Mesenchymal stem cell (in vitro differentiated cells and primary cell): ENCODE measurements around the gene OR1F1.

ENCODE experiments used
- DNase-seq: peaks from one replicate; pipeline ENCODE4 v3.0.0-alpha.2; 2013
- H2AFZ ChIP-seq: one replicate; pipeline ENCODE4 v1.6.1; 2013; ENCODE audit warnings: low read depth, mild to moderate bottlenecking, control low read depth, inconsistent platforms, low read length, moderate library complexity
- H2AK5ac ChIP-seq: 2 replicates; pipeline ENCODE4 v1.6.1; 2013; ENCODE audit warnings: low read length, moderate library complexity, mild to moderate bottlenecking, inconsistent platforms; ENCODE audit not compliant: severe bottlenecking
- H2BK120ac ChIP-seq: one replicate; pipeline ENCODE4 v1.6.1; 2013; ENCODE audit warnings: low read depth, mild to moderate bottlenecking, inconsistent platforms, low read length, moderate library complexity
- H2BK12ac ChIP-seq, 2 experiments: one replicate each; pipeline ENCODE4 v1.6.1; 2013; ENCODE audit warnings: inconsistent platforms in 2 of 2, low read length in 2 of 2, mild to moderate bottlenecking in 2 of 2, moderate library complexity in 2 of 2, control low read depth in 1 of 2
- H2BK15ac ChIP-seq: one replicate; pipeline ENCODE4 v1.6.1; 2013; ENCODE audit warnings: mild to moderate bottlenecking, low read depth, inconsistent platforms; ENCODE audit not compliant: poor library complexity, severe bottlenecking
- H2BK5ac ChIP-seq: 2 replicates; pipeline ENCODE4 v1.6.1; 2013; ENCODE audit warnings: low read depth, mild to moderate bottlenecking, low read length, control low read depth, inconsistent platforms; ENCODE audit not compliant: poor library complexity, severe bottlenecking
- H3K14ac ChIP-seq, 2 experiments: one replicate each; pipeline ENCODE4 v1.6.1; 2013; ENCODE audit warnings: inconsistent platforms in 2 of 2, low read length in 2 of 2, control low read depth in 1 of 2, mild to moderate bottlenecking in 1 of 2, moderate library complexity in 1 of 2
- H3K18ac ChIP-seq, 2 experiments: one replicate each; pipeline ENCODE4 v1.6.1; 2013; ENCODE audit warnings: inconsistent platforms in 2 of 2, low read length in 2 of 2, control low read depth in 1 of 2, low read depth in 1 of 2, mild to moderate bottlenecking in 1 of 2
- H3K23ac ChIP-seq, 2 experiments: one replicate each; pipeline ENCODE4 v1.6.1; 2013; ENCODE audit warnings: inconsistent platforms in 2 of 2, low read length in 2 of 2, mild to moderate bottlenecking in 2 of 2, moderate library complexity in 2 of 2, control low read depth in 1 of 2
- H3K27ac ChIP-seq: 2 replicates; pipeline ENCODE4 v1.5.1; 2013; ENCODE audit warnings: mild to moderate bottlenecking, moderate library complexity, low read length, control low read depth, inconsistent platforms; ENCODE audit not compliant: poor library complexity, severe bottlenecking
- H3K27me3 ChIP-seq, 2 experiments: 2 replicates each; pipeline versions ENCODE4 v1.6.1 to v1.7.0; 2013; ENCODE audit warnings: low read length in 2 of 2, mild to moderate bottlenecking in 2 of 2, moderate library complexity in 2 of 2, control low read depth in 1 of 2, inconsistent platforms in 1 of 2; ENCODE audit not compliant: control insufficient read depth in 1 of 2, insufficient read depth in 1 of 2
- H3K36me3 ChIP-seq, 2 experiments: 2 replicates each; pipeline versions ENCODE4 v1.6.1 to v1.7.0; 2013; ENCODE audit warnings: low read length in 2 of 2, control low read depth in 1 of 2, inconsistent platforms in 1 of 2, low read depth in 1 of 2, mild to moderate bottlenecking in 1 of 2; ENCODE audit not compliant: insufficient read depth in 2 of 2, control insufficient read depth in 1 of 2
- H3K4ac ChIP-seq, 2 experiments: one replicate each; pipeline ENCODE4 v1.6.1; 2013; ENCODE audit warnings: inconsistent platforms in 2 of 2, low read length in 2 of 2, mild to moderate bottlenecking in 2 of 2, moderate library complexity in 2 of 2, control low read depth in 1 of 2, low read depth in 1 of 2
- H3K4me1 ChIP-seq: 2 replicates; pipeline ENCODE4 v1.6.1; 2013; ENCODE audit warnings: low read depth, low read length, control low read depth; ENCODE audit not compliant: control insufficient read depth, insufficient read depth
- H3K4me2 ChIP-seq: 2 replicates; pipeline ENCODE4 v1.6.1; 2013; ENCODE audit warnings: low read length, mild to moderate bottlenecking, inconsistent platforms; ENCODE audit not compliant: poor library complexity, severe bottlenecking
- H3K4me3 ChIP-seq, 2 experiments: 2 replicates each; pipeline versions ENCODE4 v1.5.1 to v1.7.0; 2013; ENCODE audit warnings: low read length in 2 of 2, mild to moderate bottlenecking in 2 of 2, control low read depth in 1 of 2, low read depth in 1 of 2; ENCODE audit not compliant: insufficient read depth in 1 of 2
- H3K79me1 ChIP-seq: replicated peaks from 2 replicates; pipeline ENCODE4 v1.6.1; 2013; ENCODE audit warnings: mild to moderate bottlenecking, control low read depth, low read length, inconsistent platforms; ENCODE audit not compliant: poor library complexity, severe bottlenecking
- H3K9ac ChIP-seq: 2 replicates; pipeline ENCODE4 v1.7.0; 2013; ENCODE audit warnings: mild to moderate bottlenecking, low read length, moderate library complexity
- H3K9me3 ChIP-seq: 2 replicates; pipeline ENCODE4 v1.7.0; 2013; ENCODE audit warnings: mild to moderate bottlenecking, low read length; ENCODE audit not compliant: control insufficient read depth
- H4K8ac ChIP-seq: one replicate; pipeline ENCODE4 v1.6.1; 2013; ENCODE audit warnings: inconsistent platforms, mild to moderate bottlenecking, low read length, moderate library complexity
- H4K91ac ChIP-seq: one replicate; pipeline ENCODE4 v1.6.1; 2013; ENCODE audit warnings: mild to moderate bottlenecking, low read length, inconsistent platforms
- WGBS: methylation state at CpG from one replicate; pipeline ENCODE4 v1.1.7; 2013; ENCODE audit warnings: mixed read lengths; 5-methylcytosine and 5-hydroxymethylcytosine counted together

Gene OR1F1

GRCh38 chr16:3145660-3146059 lies 42.3 kb upstream of the OR1F1 start:
- no peak overlapping the region for H4K91ac ChIP-seq
- peaks cover 2% of the 10 kb centered on the region for H3K79me1 ChIP-seq
- no peaks in the 10 kb centered on the region for H3K27me3 ChIP-seq
- no peaks in the 10 kb centered on the region for H3K9me3 ChIP-seq
- WGBS = 92% methylated on average over 12 of the region's 12 CpGs
- no peak overlapping the region for H2BK5ac ChIP-seq
- no peak overlapping the region for H3K9ac ChIP-seq
- H2BK12ac ChIP-seq = no peak overlapping the region
- H3K27ac ChIP-seq = no peak overlapping the region
- H4K8ac ChIP-seq = no peak overlapping the region
- H2BK15ac ChIP-seq = no peak overlapping the region
- H3K4me3 ChIP-seq = no peak overlapping the region
- peaks cover 20% of the 10 kb centered on the region for H3K4me1 ChIP-seq
- no peak overlapping the region for H2AFZ ChIP-seq
- no peak overlapping the region for H3K4me2 ChIP-seq
- H3K23ac ChIP-seq = no peak overlapping the region
- no peak for DNase-seq
- H2AK5ac ChIP-seq = no peak overlapping the region
- no peak overlapping the region for H2BK120ac ChIP-seq
- peaks cover 21 to 29% of the 10 kb centered on the region in 2 experiments for H3K36me3 ChIP-seq
- no peak overlapping the region for H3K14ac ChIP-seq
- no peak overlapping the region for H3K18ac ChIP-seq
- no peak overlapping the region for H3K4ac ChIP-seq

- Histone ChIP-seq H3K9me3 (no peaks in the 10 kb centered on the region), H3K9ac (no peak overlapping the region), H3K23ac (no peak overlapping the region), H2BK12ac (no peak overlapping the region), H3K18ac (no peak overlapping the region), H3K27ac (no peak overlapping the region), H2AK5ac (no peak overlapping the region), H3K27me3 (no peaks in the 10 kb centered on the region), H3K4me2 (no peak overlapping the region), H3K79me1 (no peaks in the 10 kb centered on the region), H3K36me3 (peaks cover 6 to 13% of the 10 kb centered on the region in 2 experiments), H2AFZ (no peak overlapping the region), H2BK120ac (no peak overlapping the region), H3K4ac (peak overlapping the region in 1 of 2 experiments; percentile 21), H3K4me3 (no peak overlapping the region), H2BK5ac (no peak overlapping the region), H2BK15ac (peak overlapping the region; percentile 61), H4K91ac (peak overlapping the region; percentile 22), H4K8ac (no peak overlapping the region), H3K14ac (no peak overlapping the region), H3K4me1 (peaks cover 26% of the 10 kb centered on the region)
- no peak for DNase-seq
- 90% methylated on average over 16 of the region's 16 CpGs for WGBS
Measured at GRCh38 chr16:3147046-3147756, 40.8 kb upstream of the OR1F1 start.

GRCh38 chr16:3147757-3148104 lies 40.3 kb upstream of the OR1F1 start:
- Histone ChIP-seq H2BK12ac (no peak overlapping the region), H4K91ac (no peak overlapping the region), H3K4me2 (no peak overlapping the region), H3K4me1 (peaks cover 30% of the 10 kb centered on the region), H3K18ac (no peak overlapping the region), H3K79me1 (no peaks in the 10 kb centered on the region), H2BK15ac (no peak overlapping the region), H3K14ac (no peak overlapping the region), H3K4ac (peak overlapping the region in 1 of 2 experiments; percentile 21), H2AFZ (no peak overlapping the region), H2AK5ac (no peak overlapping the region), H3K4me3 (no peak overlapping the region), H3K36me3 (peaks cover under 1 to 8% of the 10 kb centered on the region in 2 experiments), H4K8ac (no peak overlapping the region), H3K9ac (no peak overlapping the region), H3K9me3 (no peaks in the 10 kb centered on the region), H3K27ac (no peak overlapping the region), H3K27me3 (no peaks in the 10 kb centered on the region), H2BK5ac (no peak overlapping the region), H2BK120ac (no peak overlapping the region), H3K23ac (no peak overlapping the region)
- 89% methylated on average over 5 of the region's 5 CpGs for WGBS
- DNase-seq = no peak

DNA sequence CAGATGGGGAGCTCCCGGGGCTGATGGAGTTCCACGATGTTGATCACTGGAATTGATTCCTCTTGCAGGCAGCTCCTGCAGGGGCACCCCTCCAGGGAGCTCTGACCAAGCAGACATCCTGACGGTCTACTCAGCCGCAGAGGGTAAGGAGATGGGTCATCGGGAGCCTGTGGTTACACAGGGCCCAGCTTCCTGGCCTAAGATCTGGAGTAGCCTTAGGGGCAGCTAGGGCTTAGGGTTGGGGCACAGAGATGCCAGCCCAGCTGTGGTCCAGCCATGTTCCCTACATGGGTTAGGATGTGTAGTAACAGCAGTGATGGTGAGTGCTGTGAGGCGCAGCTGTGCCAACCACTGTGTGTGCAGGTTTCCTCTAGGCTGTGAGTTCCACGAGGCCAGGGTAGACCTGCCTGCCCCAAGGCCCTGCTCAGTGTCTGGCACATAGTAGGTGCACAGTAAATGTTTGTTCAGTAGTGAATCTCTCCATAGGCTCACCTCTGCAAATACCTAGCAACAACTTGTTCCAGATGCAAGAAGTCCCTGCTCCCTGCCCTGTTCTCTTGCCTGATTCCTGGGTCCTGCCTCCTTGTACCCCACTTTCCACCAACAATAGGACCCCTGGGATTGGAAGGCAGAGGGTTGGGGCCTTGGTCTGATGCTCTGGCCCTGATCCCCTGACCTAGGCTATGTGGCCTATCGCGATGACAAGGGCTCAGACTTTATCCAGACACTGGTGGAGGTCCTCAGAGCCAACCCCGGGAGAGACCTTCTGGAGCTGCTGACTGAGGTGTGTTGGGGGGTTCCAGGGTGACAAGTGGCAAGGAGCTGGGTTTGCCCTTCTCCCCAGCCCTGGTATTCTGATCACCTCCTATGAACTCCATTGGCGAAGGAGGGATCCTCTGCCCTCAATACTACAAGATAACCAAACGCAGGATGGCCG lies 39.5 kb upstream of the OR1F1 start:
- Histone ChIP-seq H3K4me1 (peaks cover 30% of the 10 kb centered on the region), H4K8ac (no peak overlapping the region), H3K4me3 (no peak overlapping the region), H2BK12ac (no peak overlapping the region), H3K4me2 (no peak overlapping the region), H2AK5ac (no peak overlapping the region), H3K14ac (no peak overlapping the region), H2BK120ac (no peak overlapping the region), H3K36me3 (peaks cover 0 to under 1% of the 10 kb centered on the region in 2 experiments), H3K18ac (no peak overlapping the region), H3K9me3 (no peaks in the 10 kb centered on the region), H2AFZ (no peak overlapping the region), H3K23ac (no peak overlapping the region), H3K79me1 (no peaks in the 10 kb centered on the region), H3K4ac (no peak overlapping the region), H3K27me3 (no peaks in the 10 kb centered on the region), H2BK15ac (no peak overlapping the region), H3K27ac (no peak overlapping the region), H4K91ac (peak overlapping the region; percentile 19), H2BK5ac (no peak overlapping the region), H3K9ac (no peak overlapping the region)
- no peak for DNase-seq
- 94% methylated on average over 13 of the region's 13 CpGs for WGBS
